ENCODE measurements around the gene OTOA.

OTOA gene

DNA sequence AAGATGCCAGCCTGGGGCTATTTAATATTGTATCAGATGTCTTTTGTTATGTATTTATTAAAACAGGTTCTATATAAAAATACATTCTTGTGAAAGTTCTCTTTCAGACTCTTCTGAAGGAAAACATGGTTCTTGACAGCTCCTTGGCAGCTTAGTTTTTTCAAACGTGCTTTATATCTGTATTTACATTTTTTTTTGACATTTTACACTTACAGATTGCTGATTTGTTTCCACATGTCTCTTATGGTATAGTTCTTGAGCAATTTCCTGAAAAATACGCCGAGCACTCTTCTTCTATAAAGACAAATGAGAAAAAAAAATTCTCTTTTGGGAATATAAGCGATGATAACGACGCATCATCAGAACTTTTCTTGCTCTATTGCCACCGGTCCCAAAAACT, 20.9 kb upstream of the OTOA start:
- Histone ChIP-seq H3K4me2 (ENCODE audit: low read length) (no peak overlapping the region), H3K79me1 (ENCODE audit: low read length) (peaks cover 2% of the 10 kb centered on the region), H2BK5ac (ENCODE audit: low read length) (no peak overlapping the region), H3K56ac (ENCODE audit: low read length) (no peak overlapping the region), H3K4me3 (ENCODE audit: low read length) (no peak overlapping the region), H2AK5ac (ENCODE audit: low read length) (no peak overlapping the region), H3K4ac (ENCODE audit: low read depth, low read length) (no peak overlapping the region), H2BK120ac (ENCODE audit: low read depth, low read length) (no peak overlapping the region), H3K23ac (ENCODE audit: low read length) (no peak overlapping the region), H3K9ac (ENCODE audit: low read length) (no peak overlapping the region), H4K5ac (ENCODE audit: low read length) (no peak overlapping the region), H3K18ac (ENCODE audit: low read length) (no peak overlapping the region), H3K27ac (ENCODE audit: low read depth, low read length) (no peak overlapping the region), H3K27me3 (ENCODE audit: insufficient read depth, low read length, poor library complexity) (no peaks in the 10 kb centered on the region), H3K79me2 (ENCODE audit: control insufficient read depth, insufficient read depth, low read length) (no peaks in the 10 kb centered on the region), H4K8ac (ENCODE audit: low read depth, low read length) (no peak overlapping the region), H2BK15ac (replicated peaks; ENCODE audit: low read depth) (no peak overlapping the region), H3K4me1 (ENCODE audit: control insufficient read depth, low read depth, low read length) (no peaks in the 10 kb centered on the region), H3K36me3 (ENCODE audit: control insufficient read depth, insufficient read depth, low read length) (no peaks in the 10 kb centered on the region)
- no CpG with 5 or more reads among the region's 7 CpGs for WGBS (ENCODE audit: extremely low coverage, insufficient coverage, low lambda C conversion rate)
- no peak for DNase-seq

DNA sequence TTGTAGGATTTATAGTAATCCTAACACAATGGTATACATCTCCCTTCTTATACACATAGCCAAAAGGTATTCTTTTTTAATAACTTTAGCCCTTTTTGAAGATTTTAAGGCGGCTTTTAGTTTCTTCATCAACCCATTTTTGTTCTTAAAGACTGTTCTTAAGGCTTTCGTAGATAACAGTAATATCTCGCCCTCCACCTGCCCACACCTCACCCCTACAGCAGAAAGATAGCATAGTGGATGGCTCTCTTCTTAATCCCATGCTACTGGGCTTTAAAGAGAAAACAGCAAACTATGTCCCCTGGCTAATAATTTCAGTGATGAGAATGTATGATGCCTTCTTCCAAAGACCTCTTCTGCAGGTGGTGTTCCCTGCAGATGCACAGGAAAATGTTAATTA, 20.0 kb upstream of the OTOA start:
- no peak overlapping the region for H3K27ac ChIP-seq (ENCODE audit: low read depth, low read length)
- no peaks in the 10 kb centered on the region for H3K36me3 ChIP-seq (ENCODE audit: control insufficient read depth, insufficient read depth, low read length)
- no peaks in the 10 kb centered on the region for H3K27me3 ChIP-seq (ENCODE audit: insufficient read depth, low read length, poor library complexity)
- H3K4me2 ChIP-seq (ENCODE audit: low read length), result no peak overlapping the region
- no peak overlapping the region for H4K8ac ChIP-seq (ENCODE audit: low read depth, low read length)
- H3K4ac ChIP-seq (ENCODE audit: low read depth, low read length), result no peak overlapping the region
- no peak overlapping the region for H3K23ac ChIP-seq (ENCODE audit: low read length)
- no peaks in the 10 kb centered on the region for H3K4me1 ChIP-seq (ENCODE audit: control insufficient read depth, low read depth, low read length)
- H4K5ac ChIP-seq (ENCODE audit: low read length), result no peak overlapping the region
- no peak overlapping the region for H3K56ac ChIP-seq (ENCODE audit: low read length)
- no peak overlapping the region for H2BK5ac ChIP-seq (ENCODE audit: low read length)
- no peak overlapping the region for H3K9ac ChIP-seq (ENCODE audit: low read length)
- no peak overlapping the region for H2BK15ac ChIP-seq (replicated peaks; ENCODE audit: low read depth)
- H3K79me1 ChIP-seq (ENCODE audit: low read length), result peaks cover 2% of the 10 kb centered on the region
- DNase-seq, result no peak
- H2AK5ac ChIP-seq (ENCODE audit: low read length), result no peak overlapping the region
- H3K79me2 ChIP-seq (ENCODE audit: control insufficient read depth, insufficient read depth, low read length), result no peaks in the 10 kb centered on the region
- H3K18ac ChIP-seq (ENCODE audit: low read length), result no peak overlapping the region
- no peak overlapping the region for H2BK120ac ChIP-seq (ENCODE audit: low read depth, low read length)
- H3K4me3 ChIP-seq (ENCODE audit: low read length), result no peak overlapping the region
- no CpG with 5 or more reads among the region's 3 CpGs for WGBS (ENCODE audit: extremely low coverage, insufficient coverage, low lambda C conversion rate)

DNA sequence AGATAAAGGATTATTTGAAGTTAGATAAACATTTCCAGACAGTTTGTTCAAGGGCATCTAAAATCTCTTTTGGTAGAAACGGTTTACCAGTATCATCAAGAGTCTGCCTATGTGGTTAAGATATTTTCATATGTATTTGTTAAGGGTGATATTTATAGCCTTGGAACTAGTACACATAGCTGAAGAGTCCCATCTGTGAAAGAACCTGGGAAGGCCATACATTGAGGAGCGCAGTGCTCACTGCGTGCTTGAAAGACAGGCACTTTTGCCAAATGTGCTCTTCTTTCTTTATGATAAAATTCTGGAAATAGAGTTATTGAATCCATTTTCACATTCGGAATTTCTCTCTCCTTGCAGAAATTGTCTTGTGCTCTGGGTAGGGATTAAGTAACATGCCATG, 19.1 kb upstream of the OTOA start:
- Histone ChIP-seq H3K27me3 (ENCODE audit: insufficient read depth, low read length, poor library complexity) (no peaks in the 10 kb centered on the region), H3K4ac (ENCODE audit: low read depth, low read length) (no peak overlapping the region), H2AK5ac (ENCODE audit: low read length) (no peak overlapping the region), H3K79me2 (ENCODE audit: control insufficient read depth, insufficient read depth, low read length) (no peaks in the 10 kb centered on the region), H2BK120ac (ENCODE audit: low read depth, low read length) (no peak overlapping the region), H3K56ac (ENCODE audit: low read length) (no peak overlapping the region), H3K27ac (ENCODE audit: low read depth, low read length) (no peak overlapping the region), H3K36me3 (ENCODE audit: control insufficient read depth, insufficient read depth, low read length) (no peaks in the 10 kb centered on the region), H3K4me2 (ENCODE audit: low read length) (no peak overlapping the region), H3K23ac (ENCODE audit: low read length) (no peak overlapping the region), H3K4me1 (ENCODE audit: control insufficient read depth, low read depth, low read length) (no peaks in the 10 kb centered on the region), H3K79me1 (ENCODE audit: low read length) (peaks cover 2% of the 10 kb centered on the region), H3K9ac (ENCODE audit: low read length) (no peak overlapping the region), H3K4me3 (ENCODE audit: low read length) (no peak overlapping the region), H2BK15ac (replicated peaks; ENCODE audit: low read depth) (no peak overlapping the region), H4K8ac (ENCODE audit: low read depth, low read length) (no peak overlapping the region), H2BK5ac (ENCODE audit: low read length) (no peak overlapping the region), H4K5ac (ENCODE audit: low read length) (no peak overlapping the region), H3K18ac (ENCODE audit: low read length) (no peak overlapping the region)
- DNase-seq, result no peak
- WGBS (ENCODE audit: extremely low coverage, insufficient coverage, low lambda C conversion rate), result no CpG with 5 or more reads among the region's 4 CpGs

DNA sequence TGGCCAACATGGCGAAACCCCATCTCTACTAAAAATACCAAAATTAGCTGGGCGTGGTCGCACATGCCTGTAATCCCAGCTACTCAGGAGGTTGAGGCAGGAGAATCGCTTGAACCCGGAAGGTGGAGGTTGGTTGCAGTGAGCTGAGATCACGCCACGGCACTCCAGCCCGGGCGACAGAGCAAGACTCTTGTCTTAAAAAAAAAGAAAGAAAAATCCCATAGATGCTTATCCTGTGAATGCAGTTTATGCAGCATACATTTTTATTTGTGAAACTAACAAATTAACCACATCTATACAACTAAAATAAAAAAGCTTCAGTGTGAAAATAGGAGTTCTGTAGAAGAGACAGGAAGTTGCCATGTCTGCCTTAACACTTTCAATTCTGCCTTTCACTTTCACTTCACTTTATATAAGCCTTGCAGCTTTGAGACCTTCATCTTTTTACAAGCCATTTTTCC, 18.5 kb upstream of the OTOA start:
- Histone ChIP-seq H2BK5ac (ENCODE audit: low read length) (no peak overlapping the region), H3K4ac (ENCODE audit: low read depth, low read length) (no peak overlapping the region), H2AK5ac (ENCODE audit: low read length) (no peak overlapping the region), H3K4me3 (ENCODE audit: low read length) (no peak overlapping the region), H3K27ac (ENCODE audit: low read depth, low read length) (no peak overlapping the region), H3K18ac (ENCODE audit: low read length) (no peak overlapping the region), H3K27me3 (ENCODE audit: insufficient read depth, low read length, poor library complexity) (no peaks in the 10 kb centered on the region), H2BK120ac (ENCODE audit: low read depth, low read length) (no peak overlapping the region), H3K4me1 (ENCODE audit: control insufficient read depth, low read depth, low read length) (no peaks in the 10 kb centered on the region), H3K36me3 (ENCODE audit: control insufficient read depth, insufficient read depth, low read length) (no peaks in the 10 kb centered on the region), H3K9ac (ENCODE audit: low read length) (no peak overlapping the region), H3K56ac (ENCODE audit: low read length) (no peak overlapping the region), H3K79me1 (ENCODE audit: low read length) (peaks cover 2% of the 10 kb centered on the region), H2BK15ac (replicated peaks; ENCODE audit: low read depth) (no peak overlapping the region), H4K8ac (ENCODE audit: low read depth, low read length) (no peak overlapping the region), H3K4me2 (ENCODE audit: low read length) (no peak overlapping the region), H3K23ac (ENCODE audit: low read length) (no peak overlapping the region), H4K5ac (ENCODE audit: low read length) (no peak overlapping the region), H3K79me2 (ENCODE audit: control insufficient read depth, insufficient read depth, low read length) (no peaks in the 10 kb centered on the region)
- DNase-seq, result no peak
- no CpG with 5 or more reads among the region's 9 CpGs for WGBS (ENCODE audit: extremely low coverage, insufficient coverage, low lambda C conversion rate)

DNA sequence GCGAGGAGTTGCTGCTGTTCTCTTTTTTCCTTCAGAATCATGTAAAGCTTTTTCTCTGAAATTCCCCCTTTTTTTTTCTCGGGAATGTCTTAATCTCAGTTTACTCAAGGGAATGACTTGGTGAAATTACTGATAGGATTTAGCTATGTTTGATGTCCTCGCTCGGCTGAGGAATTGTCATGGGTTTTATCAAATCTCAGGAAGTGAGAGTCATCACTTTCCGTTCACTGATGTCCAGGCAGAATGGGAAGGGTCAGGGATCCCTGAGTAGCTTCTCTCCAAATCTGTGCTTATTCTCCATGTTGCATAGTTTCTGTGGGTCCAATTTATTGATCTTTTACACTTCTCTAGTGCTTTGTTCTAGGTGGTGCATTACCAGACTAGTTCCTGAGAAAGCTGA, 17.7 kb upstream of the OTOA start:
- no peak overlapping the region for H2BK15ac ChIP-seq (replicated peaks; ENCODE audit: low read depth)
- H3K4me2 ChIP-seq (ENCODE audit: low read length), result no peak overlapping the region
- H3K79me2 ChIP-seq (ENCODE audit: control insufficient read depth, insufficient read depth, low read length), result no peaks in the 10 kb centered on the region
- H4K5ac ChIP-seq (ENCODE audit: low read length), result no peak overlapping the region
- H3K4me1 ChIP-seq (ENCODE audit: control insufficient read depth, low read depth, low read length), result no peaks in the 10 kb centered on the region
- H3K18ac ChIP-seq (ENCODE audit: low read length), result no peak overlapping the region
- no peak overlapping the region for H2AK5ac ChIP-seq (ENCODE audit: low read length)
- H3K9ac ChIP-seq (ENCODE audit: low read length), result no peak overlapping the region
- no peak overlapping the region for H3K56ac ChIP-seq (ENCODE audit: low read length)
- no peak overlapping the region for H3K27ac ChIP-seq (ENCODE audit: low read depth, low read length)
- no peak overlapping the region for H3K4me3 ChIP-seq (ENCODE audit: low read length)
- no peak overlapping the region for H2BK120ac ChIP-seq (ENCODE audit: low read depth, low read length)
- H4K8ac ChIP-seq (ENCODE audit: low read depth, low read length), result no peak overlapping the region
- peaks cover 2% of the 10 kb centered on the region for H3K79me1 ChIP-seq (ENCODE audit: low read length)
- no peak for DNase-seq
- no peak overlapping the region for H2BK5ac ChIP-seq (ENCODE audit: low read length)
- H3K23ac ChIP-seq (ENCODE audit: low read length), result no peak overlapping the region
- no peaks in the 10 kb centered on the region for H3K36me3 ChIP-seq (ENCODE audit: control insufficient read depth, insufficient read depth, low read length)
- WGBS (ENCODE audit: extremely low coverage, insufficient coverage, low lambda C conversion rate), result no CpG with 5 or more reads among the region's 5 CpGs
- H3K4ac ChIP-seq (ENCODE audit: low read depth, low read length), result no peak overlapping the region
- no peaks in the 10 kb centered on the region for H3K27me3 ChIP-seq (ENCODE audit: insufficient read depth, low read length, poor library complexity)

DNA sequence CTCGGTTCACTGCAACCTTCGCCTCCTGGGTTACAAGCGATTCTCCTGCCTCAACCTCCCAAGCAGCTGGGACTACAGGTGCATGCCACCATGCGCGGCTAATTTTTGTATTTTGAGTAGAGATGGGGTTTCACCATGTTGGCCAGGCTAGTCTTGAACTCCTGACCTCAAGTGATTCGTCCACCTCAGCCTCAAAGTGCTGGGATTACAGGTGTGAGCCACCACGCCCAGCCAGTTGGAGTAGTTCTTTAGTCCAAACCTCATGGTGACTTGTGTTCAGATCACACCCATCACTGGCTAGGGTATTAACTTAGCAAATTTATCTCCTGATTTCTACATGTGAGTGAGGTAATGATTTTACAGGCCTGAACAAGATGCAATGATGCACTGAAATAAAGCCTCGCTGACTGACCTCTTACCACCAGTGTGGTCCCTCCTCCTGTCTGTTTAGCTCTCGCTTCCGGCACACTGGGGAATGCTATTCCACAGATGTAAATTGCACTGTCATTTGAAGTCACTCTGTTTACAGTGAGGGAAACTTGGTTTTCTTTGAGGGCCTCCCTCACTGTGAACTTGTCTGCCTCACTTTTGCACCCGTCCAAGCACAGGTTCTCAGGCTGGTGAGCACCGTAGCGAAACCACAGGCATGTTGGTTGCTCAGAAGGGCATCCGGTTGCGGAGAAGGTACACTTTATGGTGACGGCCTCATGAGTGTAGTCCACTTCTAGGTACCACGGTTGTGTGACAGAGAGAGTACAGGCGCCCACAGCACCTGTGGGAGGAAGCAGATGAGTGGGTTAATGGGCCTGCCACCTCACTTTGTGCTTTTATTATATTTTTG, 16.8 kb upstream of the OTOA start:
- no peaks in the 10 kb centered on the region for H3K4me1 ChIP-seq (ENCODE audit: control insufficient read depth, low read depth, low read length)
- H4K5ac ChIP-seq (ENCODE audit: low read length), result no peak overlapping the region
- no peak overlapping the region for H3K18ac ChIP-seq (ENCODE audit: low read length)
- H3K4me2 ChIP-seq (ENCODE audit: low read length), result no peak overlapping the region
- no peak overlapping the region for H3K56ac ChIP-seq (ENCODE audit: low read length)
- H3K4me3 ChIP-seq (ENCODE audit: low read length), result no peak overlapping the region
- H3K4ac ChIP-seq (ENCODE audit: low read depth, low read length), result no peak overlapping the region
- no peak overlapping the region for H2BK120ac ChIP-seq (ENCODE audit: low read depth, low read length)
- H2BK5ac ChIP-seq (ENCODE audit: low read length), result no peak overlapping the region
- H3K36me3 ChIP-seq (ENCODE audit: control insufficient read depth, insufficient read depth, low read length), result no peaks in the 10 kb centered on the region
- H3K27ac ChIP-seq (ENCODE audit: low read depth, low read length), result no peak overlapping the region
- H3K9ac ChIP-seq (ENCODE audit: low read length), result no peak overlapping the region
- H4K8ac ChIP-seq (ENCODE audit: low read depth, low read length), result no peak overlapping the region
- H3K79me2 ChIP-seq (ENCODE audit: control insufficient read depth, insufficient read depth, low read length), result no peaks in the 10 kb centered on the region
- H2AK5ac ChIP-seq (ENCODE audit: low read length), result no peak overlapping the region
- H3K79me1 ChIP-seq (ENCODE audit: low read length), result peaks cover 2% of the 10 kb centered on the region
- no peak overlapping the region for H3K23ac ChIP-seq (ENCODE audit: low read length)
- DNase-seq, result no peak
- H3K27me3 ChIP-seq (ENCODE audit: insufficient read depth, low read length, poor library complexity), result no peaks in the 10 kb centered on the region
- no CpG with 5 or more reads among the region's 18 CpGs for WGBS (ENCODE audit: extremely low coverage, insufficient coverage, low lambda C conversion rate)
- H2BK15ac ChIP-seq (replicated peaks; ENCODE audit: low read depth), result no peak overlapping the region

All from mesendoderm (in vitro differentiated cells).